Measurements from ENCODE around the gene DBNL.

Gene DBNL

DNA sequence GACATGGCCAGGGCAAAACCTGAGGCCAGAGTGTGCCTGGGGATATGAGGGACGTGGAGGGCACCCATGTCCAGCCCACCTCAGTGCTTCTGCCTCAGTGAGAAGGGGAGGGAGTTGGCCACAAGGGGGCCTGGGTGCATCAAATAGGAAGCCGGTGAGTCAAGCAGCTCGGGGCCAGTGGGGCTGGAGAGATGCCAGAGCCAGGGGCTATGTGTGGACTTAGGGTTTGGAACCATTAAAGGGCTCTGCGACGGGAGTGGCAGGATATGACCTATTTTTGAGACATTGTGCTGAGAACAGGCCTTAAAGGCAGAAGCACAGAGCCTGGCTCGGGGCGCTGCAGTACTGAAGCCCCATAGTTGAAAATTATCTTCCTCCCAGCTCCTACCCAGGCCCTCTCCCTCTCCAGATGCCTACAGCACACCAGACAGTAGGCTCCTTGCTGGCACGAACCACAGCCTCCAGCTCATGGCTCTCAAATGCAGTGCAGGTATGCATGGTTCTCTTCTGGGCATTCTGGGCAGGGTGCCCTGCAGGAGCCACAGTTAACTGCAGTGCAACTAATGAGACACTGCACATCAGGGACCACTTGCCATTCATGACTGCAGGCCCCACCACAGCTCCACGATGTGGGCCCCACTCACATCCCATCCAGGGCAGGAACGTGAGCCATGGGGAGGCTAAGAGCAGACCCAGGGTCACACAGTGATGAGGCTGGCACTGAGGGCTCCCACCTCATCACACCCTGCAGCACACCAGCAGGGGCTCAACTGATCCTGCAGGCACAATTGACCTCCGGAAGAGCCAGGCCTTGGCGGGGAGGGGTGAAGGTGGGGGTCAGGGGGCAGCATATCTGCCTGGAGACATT lies 28.1 kb downstream of the DBNL start:
- H3K4me3 ChIP-seq (ENCODE audit: low read depth, low read length) = no peak overlapping the region

GRCh38 chr7:44073664-44074348 lies 29.3 kb downstream of the DBNL start:
- no peak overlapping the region for H3K4me3 ChIP-seq (ENCODE audit: low read depth, low read length)
- TF ChIP-seq, protein P1, sequence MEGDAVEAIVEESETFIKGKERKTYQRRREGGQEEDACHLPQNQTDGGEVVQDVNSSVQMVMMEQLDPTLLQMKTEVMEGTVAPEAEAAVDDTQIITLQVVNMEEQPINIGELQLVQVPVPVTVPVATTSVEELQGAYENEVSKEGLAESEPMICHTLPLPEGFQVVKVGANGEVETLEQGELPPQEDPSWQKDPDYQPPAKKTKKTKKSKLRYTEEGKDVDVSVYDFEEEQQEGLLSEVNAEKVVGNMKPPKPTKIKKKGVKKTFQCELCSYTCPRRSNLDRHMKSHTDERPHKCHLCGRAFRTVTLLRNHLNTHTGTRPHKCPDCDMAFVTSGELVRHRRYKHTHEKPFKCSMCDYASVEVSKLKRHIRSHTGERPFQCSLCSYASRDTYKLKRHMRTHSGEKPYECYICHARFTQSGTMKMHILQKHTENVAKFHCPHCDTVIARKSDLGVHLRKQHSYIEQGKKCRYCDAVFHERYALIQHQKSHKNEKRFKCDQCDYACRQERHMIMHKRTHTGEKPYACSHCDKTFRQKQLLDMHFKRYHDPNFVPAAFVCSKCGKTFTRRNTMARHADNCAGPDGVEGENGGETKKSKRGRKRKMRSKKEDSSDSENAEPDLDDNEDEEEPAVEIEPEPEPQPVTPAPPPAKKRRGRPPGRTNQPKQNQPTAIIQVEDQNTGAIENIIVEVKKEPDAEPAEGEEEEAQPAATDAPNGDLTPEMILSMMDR (IDR thresholded peaks at IDR 0.05; ENCODE audit: borderline replicate concordance, insufficient read depth, low read depth, low read length) = no peak

More for the DNA sequence above, 28.1 kb downstream of the DBNL start:
- TF ChIP-seq, protein P1 (IDR thresholded peaks at IDR 0.05; ENCODE audit: borderline replicate concordance, insufficient read depth, low read depth, low read length) = peak; percentile 71

DNA sequence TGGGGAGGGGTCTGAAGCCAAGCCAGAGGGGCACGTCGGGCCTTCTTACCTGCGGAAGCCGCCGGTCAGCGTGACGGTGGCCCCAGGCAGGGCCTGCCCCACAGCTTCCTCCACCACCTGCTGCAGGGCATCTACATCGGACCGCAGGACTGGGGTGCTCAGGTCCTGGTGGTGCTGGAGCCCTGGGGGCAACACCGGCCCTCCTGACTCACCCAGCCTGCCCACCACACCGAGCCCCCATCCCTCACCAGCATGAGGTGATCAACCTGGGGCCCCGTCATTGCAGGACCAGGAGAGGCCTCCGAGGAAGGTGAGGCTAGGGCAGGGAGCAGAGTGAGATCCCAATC lies 29.8 kb downstream of the DBNL start:
- no peak overlapping the region for H3K4me3 ChIP-seq (ENCODE audit: low read depth, low read length)
- TF ChIP-seq, protein P1 (IDR thresholded peaks at IDR 0.05; ENCODE audit: borderline replicate concordance, insufficient read depth, low read depth, low read length) = no peak

DNA sequence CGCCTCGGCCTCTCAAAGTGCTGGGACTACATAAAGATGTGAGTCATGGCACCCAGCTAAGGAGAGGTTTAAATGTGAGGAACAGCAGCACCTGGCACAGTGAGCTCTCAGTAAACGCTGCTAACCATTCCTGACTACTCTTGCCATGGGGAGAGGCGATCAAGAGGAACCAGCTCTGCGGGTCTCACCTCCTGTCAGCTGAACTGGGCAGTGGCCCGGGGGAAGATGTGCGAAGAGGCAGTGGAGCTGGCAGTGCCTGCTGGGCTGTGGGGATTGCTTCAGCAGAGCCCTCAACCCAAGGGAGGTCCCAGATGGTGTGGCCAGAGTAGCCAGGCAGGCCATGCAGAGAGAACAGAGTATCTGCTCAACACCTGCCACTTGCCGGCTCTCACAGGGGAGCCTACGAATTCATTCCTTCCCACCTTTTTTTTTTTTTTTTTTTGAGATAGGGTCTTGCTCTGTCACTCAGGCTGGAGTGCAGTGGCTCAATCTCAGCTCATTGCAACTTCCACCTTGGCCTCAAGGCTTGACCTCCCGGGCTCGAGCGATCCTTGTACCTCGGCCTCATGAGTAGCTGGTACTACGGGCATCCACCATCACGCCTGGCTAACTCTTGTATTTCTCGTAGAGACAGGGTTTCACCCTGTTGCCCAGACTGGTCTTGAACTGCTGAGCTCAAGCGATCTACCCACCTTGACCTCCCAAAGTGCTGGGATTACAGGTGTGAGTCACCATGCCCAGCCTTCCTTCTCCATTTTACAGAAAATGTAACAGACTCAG lies 31.0 kb downstream of the DBNL start:
- TF ChIP-seq, protein P1 (IDR thresholded peaks at IDR 0.05; ENCODE audit: borderline replicate concordance, insufficient read depth, low read depth, low read length) = no peak
- no peak overlapping the region for H3K4me3 ChIP-seq (ENCODE audit: low read depth, low read length)

GRCh38 chr7:44076101-44076895 lies 31.8 kb downstream of the DBNL start:
- H3K4me3 ChIP-seq (ENCODE audit: low read depth, low read length) = no peak overlapping the region

GRCh38 chr7:44077061-44077460 lies 32.6 kb downstream of the DBNL start:
- TF ChIP-seq, protein P1 (IDR thresholded peaks at IDR 0.05; ENCODE audit: borderline replicate concordance, insufficient read depth, low read depth, low read length) = no peak

More at GRCh38 chr7:44076101-44076895, 31.8 kb downstream of the DBNL start:
- TF ChIP-seq, protein P1 (IDR thresholded peaks at IDR 0.05; ENCODE audit: borderline replicate concordance, insufficient read depth, low read depth, low read length) = no peak

More at GRCh38 chr7:44077061-44077460, 32.6 kb downstream of the DBNL start:
- no peak overlapping the region for H3K4me3 ChIP-seq (ENCODE audit: low read depth, low read length)

All from GM12875 (cell line).